ENCODE measurements around the gene LRRC4.

LRRC4 gene

DNA sequence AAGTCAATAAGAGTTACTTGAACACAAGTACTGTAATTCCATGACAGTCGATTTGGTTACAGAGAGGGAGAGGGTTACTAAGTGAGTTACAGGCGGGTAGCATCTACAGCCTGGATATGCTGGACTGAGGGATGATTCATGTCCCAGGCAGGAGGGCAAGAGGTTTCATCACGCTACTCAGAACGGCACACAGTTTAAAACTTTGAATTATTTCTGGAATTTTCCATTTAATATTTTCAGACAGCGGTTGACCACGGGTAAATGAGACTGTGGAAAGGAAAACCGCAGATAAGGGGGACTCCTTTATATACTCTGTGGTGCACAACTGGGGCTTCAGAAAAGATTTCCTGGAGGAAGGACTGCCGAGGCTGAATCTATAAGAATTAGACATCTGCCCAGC is 25.7 kb upstream of the LRRC4 start:
- no peak for DNase-seq

DNA sequence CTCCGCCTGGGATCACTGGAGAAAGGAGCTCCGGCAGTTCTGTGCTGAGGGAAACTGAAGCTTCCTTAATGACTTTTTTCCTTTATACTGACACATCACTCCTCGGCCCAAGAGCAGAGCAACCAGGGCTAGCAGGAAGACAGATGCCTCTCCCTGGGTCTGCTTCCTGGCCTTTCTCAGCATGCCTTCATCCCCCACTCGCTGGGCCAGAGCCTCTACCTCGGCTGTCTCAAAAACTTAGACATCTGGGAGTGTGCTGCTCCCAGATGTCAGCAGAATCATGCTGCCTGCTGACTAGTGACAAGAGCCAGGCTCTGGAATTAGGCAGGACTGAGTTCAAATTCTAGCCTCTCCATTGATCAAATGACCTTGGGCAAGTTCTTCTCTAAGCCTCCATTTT is 24.4 kb upstream of the LRRC4 start:
- DNase-seq: no peak

DNA sequence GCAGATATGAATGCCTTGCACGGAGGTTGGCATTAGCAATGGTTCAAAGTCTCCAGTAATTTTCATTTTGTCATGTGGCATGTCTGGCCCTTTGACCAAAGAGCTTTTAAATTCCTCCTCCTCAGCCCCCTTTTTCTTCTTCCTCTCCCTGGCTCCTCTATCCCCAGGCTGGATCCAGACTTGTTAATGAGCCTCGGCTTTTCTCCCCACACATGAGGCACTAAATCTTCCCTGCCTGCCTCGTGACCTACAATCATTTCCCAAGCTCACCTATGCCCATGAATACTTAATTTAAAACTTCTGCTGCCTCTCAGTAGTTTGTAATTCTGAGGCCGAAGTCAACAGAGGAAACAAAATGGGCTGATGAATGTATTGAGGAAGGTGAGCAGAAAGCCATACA is 23.3 kb upstream of the LRRC4 start:
- DNase-seq: no peak

DNA sequence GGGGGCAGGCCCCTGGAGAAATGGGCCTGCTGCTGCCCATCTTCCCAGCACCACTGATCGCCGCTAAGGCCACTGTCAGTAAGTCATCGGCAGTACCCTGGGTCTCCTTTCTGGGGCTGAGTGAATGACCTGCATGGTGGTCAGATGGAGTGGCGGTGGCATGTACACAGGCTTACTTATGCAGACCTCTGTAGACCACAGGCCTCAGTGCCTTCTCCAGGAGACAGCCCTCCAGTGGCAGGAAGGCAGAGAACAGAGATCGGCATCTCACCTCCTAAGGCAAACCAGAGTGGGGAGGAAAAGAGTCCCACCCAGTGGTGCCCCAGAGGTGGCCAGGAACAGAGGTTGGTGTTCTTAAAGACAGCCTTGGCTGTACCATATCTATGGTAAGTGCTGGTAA is 22.8 kb upstream of the LRRC4 start:
- DNase-seq: no peak

DNA sequence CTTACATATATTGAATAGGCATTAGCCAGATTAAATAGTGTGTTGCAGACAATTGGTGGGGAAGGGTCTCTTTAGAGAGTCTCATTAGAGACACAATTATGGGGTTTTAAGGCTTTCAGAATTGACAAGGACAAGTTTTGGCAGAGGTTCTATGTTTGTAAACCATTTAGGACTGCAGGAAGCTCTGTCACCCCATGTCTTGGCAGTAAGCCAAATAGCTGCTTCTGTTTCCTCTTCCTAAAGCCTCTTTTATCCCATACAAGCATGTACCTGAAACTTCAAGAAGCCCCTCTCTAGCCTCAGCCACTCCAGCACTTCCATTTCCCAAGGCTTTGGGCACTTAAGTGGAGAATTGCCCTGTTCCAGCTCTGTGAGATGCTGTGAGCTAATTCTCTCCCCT is 21.8 kb upstream of the LRRC4 start:
- DNase-seq: peak; percentile 14

DNA sequence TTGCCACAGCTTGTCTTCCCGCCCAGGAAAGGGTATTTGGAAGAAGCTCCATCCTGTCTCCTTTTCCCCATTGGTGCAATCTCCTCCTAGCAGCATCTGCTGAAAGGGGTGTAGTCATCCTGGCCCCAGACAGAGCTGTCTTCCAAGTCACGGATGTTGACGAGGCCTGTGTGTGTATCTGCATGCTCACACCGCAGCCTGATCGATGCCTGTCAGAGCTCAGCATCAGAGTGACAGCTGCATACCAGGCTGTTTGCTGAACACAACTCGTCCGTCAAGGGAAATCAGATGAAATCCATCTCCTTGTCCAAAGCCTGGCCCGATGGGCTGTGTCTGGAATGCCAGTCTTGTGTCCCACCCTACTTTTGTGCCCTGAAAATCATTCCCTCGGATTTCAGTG is 21.2 kb upstream of the LRRC4 start:
- no peak for DNase-seq

DNA sequence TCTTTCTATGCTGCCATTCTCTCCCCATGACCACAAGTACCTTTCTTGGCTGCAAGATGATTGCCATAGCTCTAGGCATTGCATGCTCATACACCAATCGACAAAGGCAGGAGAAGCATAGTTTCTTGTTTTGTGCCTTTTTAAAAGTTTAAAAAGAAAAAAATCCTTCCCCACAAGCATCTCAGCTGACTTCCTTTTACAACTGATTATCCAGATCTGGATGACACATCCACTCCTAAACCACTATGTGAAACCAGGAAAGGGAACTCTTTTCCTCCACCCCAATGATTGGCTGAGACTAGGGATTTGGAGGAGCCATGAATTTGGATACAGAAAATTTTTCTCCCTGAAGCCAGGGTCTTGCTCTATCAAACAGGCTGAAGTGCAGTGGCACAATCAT is 14.5 kb upstream of the LRRC4 start:
- DNase-seq: peak; percentile 41

DNA sequence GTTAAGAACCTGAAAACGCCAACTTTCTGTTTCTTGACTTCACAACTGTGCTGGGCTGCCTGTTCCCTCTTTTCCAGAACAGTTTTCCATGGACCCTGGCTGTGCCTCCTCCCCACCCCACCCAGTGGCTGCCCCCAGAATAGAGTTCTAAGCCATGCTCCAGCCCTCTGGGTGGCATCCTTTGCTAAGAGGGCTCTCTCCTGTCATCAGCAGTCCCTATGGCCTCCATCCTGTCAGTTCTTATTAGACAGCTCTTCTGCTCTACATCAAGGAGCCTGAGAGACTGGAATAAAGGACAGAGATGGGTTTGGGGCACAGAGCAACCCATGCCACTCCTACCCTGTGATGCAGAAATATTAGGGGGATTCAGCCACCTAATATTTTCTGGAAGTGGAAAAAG is 13.9 kb upstream of the LRRC4 start:
- no peak for DNase-seq

DNA sequence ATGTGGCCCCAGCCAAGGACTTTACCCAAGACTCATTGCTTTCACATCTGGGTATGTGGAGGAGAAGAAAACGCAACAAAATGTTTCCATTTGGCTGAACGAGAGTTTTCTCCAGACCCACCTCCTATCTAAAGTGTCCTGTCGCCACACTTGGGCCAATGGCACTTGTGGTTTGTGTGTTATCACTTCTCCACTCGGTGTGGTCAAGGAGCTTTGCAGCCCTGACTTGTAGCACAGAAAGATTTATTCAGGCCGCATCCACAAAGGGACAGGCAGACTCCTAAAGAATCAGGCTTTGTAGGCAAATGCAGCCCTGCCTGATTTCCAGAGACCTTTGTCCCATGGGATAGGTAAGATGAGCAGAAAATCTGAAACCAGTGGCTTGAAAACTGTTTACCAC is 12.8 kb upstream of the LRRC4 start:
- DNase-seq: no peak

DNA sequence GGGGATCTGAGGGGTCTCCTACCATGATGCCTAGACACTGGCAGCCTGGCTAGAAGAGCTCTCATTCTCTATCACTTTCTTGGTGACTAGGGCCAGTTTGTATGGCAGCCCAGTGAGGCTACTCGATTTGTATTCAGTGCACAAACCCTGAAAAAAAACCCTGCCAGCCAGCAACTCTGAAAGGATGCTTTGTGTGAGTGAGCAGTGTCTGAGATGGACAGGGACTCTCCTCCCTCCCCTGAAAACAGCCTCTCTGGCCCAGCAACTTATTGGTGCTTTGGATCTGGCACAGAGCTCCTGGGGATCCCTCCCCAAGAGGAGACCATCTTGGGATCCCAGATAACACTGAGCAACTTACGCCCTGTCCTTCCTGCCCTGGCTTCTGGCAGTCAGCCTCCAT is 10.8 kb upstream of the LRRC4 start:
- DNase-seq: no peak

DNA sequence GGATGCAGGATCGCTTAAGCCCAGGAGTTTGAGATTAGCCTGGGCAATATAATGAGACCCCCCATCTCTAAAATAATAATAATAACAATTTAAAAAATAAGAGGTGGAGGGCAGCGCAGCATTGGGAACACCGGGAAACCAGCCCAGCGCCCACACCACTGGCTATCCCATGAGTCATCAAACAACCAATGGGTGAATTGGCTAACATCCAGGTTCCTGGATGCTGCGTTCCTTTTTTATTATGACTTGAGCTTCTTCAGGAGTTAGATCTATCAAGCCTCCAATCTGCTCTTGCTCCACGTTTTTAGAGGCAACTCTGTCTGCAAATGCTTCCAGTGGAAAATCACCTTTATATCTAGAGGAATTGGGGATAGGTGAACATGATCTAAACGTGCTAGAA is 10.0 kb upstream of the LRRC4 start:
- no peak for DNase-seq

DNA sequence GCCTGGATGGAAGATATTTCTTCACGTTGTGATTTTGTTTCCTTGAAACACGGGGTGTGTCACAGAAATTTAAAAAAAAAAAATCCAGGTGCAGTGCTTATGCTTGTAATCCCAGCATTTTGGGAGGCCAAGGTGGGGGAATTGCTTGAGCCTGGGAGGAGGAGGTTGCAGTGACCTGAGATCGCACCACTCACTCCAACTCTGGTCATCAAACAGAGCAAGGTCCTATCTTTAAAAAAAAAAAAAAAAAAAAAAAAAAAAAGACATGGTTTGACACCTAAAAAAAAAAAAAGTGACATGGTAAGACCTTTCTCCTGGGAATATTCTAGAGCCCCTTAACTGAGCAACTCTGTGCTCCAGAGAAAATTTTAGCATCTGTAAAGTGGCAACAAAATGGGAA is 9.0 kb upstream of the LRRC4 start:
- no peak for DNase-seq

DNA sequence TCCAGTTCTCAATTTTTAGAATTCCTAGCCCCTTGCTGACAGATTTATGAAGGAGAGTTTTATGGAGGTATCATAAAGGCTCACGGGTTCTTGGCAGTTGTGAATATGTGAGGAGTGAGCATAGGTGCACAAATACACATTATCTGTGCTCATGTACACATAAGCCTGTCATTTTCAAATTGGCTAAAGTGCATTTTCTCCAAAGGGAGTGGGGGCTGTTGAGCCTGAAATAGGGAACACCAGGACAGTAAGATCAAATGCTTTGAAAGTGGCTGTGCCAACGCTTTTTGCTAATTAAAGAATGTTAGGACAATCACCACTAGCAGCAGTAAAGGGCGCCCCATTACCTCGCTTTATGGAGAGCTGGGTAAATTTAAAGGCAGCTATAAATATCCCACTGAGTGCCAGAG is 8.3 kb upstream of the LRRC4 start:
- DNase-seq: no peak

DNA sequence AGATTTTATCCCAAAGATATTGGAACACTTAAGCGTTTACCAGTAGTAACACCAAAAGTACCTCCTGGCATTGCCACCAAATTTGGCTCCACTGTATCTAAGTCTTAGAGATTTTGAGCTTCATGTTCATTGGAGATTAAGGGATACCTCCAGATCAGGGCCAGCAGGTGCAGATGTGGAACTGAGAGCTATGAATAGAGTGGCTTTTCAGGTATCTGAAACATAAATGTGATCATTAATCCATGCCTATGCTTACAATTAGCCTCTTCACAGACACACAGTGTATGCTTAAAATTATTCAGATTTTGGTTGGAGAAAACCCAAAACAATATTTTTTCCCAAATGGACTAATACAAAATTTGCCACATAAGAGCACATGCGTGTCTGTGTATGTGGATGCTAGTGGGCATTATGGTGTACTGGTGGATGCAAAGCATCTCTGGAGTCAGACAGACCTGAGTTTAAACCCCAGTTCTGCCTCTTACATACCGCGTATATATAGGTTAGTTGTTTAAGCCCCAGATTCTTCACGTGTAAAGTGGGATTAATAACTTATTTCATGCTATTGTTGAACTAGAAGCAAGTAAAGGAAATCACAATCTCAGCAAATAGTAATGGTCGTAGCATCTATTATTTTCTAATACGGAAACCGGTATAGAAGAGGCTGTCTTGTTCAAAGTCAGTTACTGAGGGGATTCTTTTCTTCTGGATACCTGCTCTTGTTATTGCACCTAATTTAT is 6.8 kb upstream of the LRRC4 start:
- no peak for DNase-seq

DNA sequence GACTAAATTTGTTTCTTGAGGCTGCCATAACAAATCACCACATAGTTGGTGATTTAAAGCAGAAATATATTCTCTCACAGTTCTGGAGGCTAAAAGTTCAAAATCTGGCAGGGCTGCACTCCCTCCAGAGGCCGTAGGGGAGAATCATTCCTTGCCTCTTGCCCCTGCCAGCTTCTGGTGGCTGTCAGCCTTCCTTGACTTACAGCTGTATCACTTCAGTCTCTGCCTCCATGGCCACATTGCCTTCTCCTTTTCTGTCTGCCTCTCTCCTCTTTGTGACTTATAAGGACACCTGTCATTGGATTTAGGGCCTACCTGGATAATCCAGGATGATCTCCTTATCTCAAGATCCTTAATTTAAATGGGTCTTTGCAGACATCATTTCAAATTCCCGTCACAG is 5.8 kb upstream of the LRRC4 start:
- DNase-seq: no peak

DNA sequence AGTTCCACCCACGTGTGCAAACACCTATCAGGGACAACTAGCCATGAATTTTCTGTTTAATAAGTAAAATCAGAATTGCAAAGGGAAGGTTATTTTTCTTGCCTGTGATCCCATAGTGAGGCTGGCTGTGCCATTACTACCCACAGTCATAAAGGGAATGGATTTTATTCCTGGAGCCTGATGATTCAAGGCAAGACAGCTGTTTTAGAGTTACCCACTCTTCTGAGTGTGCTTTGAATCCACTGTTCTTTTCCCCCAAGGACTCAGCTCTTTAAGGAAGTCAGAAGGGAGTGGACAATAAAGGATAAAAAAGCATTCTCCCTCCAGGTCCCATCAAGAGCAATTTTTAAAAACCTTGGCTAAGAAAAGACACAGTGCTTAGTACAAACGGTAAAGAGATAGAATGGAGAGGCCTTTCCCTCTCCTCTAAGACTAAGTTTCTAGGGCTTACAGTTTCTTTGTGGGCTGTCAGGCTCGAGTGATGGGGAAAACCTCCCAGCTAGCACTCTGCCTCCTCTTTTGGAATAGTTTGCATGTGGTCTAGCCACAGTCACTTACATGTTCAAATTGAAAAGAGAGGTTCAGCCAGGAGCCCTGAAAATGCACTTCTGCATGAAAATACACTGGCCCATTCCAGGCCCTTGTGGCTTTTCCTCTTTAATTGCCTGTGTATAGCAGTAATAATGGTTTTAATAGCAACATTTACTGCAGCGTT is 5.1 kb upstream of the LRRC4 start:
- DNase-seq: no peak

DNA sequence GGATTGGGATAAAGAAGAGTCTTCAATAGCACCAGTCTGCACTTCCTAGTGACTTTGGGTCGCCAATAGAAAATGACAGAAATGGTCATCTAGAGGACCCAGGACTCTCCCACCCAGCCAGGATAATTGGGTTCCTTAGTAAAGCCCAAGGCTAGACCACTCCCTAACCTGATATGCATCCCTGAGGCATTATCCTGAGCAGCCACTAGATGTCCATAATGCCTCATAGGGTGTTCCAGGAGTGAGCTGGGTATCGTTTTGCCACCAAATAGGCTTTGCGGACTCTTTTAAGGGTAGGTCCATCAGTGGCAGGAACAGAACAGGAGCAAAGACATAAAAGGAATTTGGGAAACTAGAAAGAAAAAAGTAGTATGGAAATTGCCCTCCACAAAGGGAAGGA is 4.5 kb upstream of the LRRC4 start:
- DNase-seq: no peak

DNA sequence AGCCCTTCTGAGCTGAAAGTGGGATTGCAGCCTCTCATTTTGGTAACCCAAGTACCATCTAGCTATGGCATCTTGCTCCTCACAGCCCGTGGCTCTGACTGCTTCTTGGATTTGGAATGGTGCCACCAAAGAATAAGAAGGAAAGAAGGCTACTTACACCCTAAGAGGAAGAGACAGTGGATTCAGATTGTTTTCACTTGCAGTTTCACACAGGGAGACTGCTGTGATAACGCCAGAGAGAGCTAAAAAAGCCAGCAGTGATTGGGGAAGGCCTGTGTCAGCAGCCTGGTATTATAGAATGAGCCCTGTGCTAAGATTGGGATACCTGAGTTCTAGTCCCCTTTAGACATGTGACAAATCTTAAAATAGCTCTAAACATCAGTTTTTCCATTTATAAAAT is 3.6 kb upstream of the LRRC4 start:
- peak; percentile 29 for DNase-seq

DNA sequence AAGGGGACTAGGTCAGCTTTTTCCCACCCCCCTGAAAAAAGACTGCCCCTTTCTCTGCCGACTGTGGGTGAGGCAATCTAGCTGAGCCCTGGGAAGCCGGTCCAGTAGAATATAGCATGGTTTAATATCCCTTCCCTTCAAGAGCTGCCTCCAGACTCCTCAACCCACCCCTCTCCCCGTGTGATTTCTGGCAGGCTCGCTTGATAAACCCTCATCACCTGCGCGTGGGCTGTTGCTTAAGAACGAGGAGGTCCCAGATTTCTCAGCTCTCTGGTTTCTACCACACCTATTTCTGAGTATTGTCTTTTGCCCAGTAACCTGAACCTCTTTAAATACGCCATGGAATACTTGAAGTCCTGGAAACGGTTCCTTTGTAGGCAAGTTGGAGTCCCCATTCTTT is 2.0 kb upstream of the LRRC4 start:
- no peak for DNase-seq

DNA sequence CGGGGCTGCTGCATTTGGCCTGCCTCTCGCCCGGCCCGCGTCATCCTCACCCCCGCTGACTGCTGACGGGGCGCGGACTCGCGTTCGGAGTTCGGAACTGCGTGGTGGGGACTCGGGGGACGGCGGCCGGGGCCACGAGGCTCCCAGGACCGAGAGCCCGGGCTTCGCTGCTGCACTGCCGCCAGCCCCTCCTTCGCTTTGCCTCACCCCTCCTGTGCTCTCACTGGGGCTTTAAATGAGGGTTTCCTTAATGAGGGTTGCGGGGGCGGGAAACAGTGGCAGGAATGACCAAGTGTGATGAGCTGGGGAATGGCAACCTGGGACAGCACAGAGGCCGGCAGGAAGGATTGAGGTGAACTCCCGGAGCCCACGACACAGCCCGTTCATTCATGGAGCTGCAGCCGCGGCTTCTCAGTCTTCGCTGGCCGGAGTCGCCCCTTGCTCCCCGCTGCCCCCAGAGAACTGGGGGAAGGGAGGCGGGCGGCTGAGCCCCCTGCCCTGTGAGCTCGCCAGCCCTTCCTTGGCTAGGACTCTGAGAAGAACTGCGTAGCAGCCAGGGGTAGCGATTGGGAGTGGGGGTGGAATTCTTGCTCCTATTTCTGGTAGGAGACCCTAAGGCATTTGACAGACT is 1.5 kb upstream of the LRRC4 start:
- DNase-seq: peak; percentile 18

DNA sequence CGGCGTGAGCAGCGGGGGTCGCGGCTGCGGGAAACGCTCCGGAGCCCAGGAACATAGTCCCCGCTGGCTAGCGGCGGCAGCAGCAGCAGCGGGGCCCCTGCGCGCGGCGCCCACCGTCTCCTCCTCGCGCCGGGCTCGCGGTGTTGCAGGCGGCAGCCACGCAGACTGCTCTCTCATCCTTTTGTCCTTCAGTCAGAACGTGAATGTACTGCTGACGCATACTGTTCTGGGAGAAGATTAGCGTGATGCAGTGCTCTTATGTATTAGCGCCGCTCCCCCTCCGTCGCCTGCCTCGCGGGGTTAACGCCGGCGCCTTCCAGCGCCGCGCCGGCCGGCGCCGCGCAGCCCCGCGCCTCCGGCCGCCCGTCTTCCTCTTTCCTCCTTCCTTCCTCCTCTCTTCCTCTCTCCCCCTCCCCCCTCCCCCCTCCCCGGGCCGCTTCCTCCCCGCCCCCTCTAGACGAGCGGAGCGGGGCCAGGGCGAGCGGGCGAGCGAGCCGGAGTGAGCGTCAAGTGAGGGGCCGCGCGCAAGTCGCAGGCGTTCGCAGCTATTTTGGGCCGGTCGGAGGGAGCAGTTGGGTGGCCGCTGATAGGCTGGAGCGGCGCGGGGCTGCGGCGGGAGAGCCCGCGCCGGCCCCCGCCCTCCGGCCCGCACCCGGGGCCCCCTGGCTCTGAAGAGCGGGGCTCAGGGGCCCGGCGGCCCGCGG is 816 bp upstream of the LRRC4 start:
- DNase-seq: peak; percentile 71

DNA sequence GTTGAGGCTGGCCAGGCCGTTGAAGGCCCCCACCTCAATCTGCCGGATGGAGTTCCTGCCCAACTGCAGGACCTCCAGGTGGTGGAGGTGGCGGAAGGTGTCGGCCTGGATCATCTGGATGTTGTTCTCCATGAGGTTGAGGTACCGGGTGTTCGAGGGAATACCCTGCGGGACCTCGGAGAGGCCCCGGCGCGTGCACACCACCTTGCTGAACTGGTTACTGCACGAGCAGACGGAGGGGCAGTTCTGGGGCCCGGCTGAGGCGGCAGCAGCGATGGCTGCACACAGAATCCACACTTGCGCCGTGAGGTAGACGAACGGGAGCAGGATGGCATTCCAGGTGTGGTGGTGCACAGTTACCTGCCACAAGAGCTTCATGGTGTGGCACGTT is 979 bp downstream of the LRRC4 start:
- DNase-seq: no peak

DNA sequence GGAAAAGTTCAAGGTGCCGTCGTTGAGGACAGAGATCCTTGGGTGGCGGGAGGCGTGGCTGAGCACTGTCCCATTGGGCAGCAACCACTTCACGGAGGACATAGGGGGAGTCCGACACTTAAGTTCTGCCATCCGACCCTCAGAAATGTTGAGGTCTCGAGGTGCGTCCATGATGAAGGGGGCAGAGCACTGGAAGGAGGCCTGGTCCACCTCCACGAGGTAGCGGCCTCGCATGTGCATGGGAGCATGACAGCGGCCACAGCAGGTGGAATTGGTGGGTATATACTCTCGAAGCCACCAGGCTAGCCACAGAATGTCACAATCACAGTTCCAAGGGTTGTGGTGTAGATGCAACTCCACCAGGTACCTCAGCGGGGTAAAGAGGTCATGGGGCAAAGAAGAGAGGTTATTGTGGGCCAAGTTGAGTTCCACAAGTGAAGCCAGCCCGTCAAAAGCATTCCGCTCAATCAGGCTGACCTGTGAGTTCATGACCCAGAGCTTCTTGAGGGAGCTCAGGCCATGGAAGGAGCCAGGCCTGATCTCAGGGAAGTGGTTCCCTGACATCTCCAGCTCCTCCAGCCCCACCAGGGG is 1.7 kb downstream of the LRRC4 start:
- no peak for DNase-seq
